Fibroblast of skin of left biceps (primary cell): ENCODE data around the gene KIF21A.
A peak's percentile ranks its signal among the peaks of the same experiment; 100 is the strongest.
"Not testable (repeated sequence)": the region's sequence is repeated elsewhere in the genome, so short reads cannot be mapped to it uniquely, and the experiment has no call there.

Source experiments
- DNase-seq, 2 experiments: peaks; one replicate each; pipeline ENCODE4 v3.0.0-alpha.2; 2013; ENCODE audit warnings: low read depth in 2 of 2

Gene KIF21A

DNA sequence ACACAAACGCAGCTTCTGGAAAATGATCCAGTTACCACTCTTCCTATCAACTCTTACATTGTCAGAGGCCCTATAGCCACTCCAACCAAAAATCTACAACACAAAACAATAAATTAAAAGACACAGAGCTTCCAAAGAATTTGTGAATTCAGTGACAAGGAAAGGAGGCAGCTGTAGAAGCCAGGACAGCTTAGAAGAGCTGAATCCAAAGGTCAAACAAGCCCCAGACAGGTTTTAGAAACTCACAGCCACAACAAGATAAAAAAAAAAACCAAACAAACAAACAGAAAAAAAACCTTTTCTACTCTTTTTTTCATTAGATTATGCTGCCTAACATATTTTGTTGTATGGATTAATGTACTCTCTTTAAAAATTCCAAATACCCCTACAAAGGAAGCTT is 94.4 kb downstream of the KIF21A start:
- DNase-seq, result no peak

- DNase-seq, result no peak
These were observed 98.0 kb downstream of the KIF21A start for GRCh38 chr12:39344926-39345325.

DNA sequence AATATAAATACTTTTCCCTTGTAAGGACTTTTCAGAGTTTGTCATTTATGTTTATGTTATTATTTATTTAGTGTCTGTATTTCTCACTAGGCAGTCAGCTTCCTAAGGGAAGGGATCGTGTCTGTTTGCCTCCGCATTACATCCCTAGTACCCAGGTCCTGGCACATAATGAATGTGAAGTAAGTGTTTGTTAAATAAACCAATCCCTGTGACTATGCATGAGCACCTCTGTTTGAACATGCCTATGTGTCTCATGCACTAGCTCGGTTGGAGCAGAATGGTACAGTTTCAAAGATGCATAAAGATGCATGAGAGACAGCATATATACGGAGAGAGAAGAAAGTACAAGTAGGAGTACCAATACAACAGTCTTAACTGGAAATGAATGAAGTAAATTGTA is 99.3 kb downstream of the KIF21A start:
- DNase-seq, result no peak

DNA sequence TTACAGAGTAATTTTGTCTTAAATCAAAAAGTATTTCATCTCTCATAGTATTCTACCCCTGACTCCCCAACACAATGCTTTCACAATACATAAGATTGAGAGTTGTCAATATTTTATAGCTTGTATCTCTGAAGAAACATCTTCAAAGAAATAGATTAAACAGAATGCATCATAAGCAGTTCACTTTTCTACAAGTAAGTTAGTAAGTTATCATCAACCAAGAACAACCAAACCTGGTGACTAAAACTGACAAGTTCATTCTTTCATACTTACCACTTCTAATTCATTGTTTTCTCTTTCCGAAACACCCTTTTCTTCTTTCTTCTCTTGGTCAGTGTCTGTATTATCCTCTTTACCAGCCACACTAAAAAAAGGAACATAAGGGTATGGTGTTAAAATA is 101.2 kb downstream of the KIF21A start:
- no peak for DNase-seq

DNA sequence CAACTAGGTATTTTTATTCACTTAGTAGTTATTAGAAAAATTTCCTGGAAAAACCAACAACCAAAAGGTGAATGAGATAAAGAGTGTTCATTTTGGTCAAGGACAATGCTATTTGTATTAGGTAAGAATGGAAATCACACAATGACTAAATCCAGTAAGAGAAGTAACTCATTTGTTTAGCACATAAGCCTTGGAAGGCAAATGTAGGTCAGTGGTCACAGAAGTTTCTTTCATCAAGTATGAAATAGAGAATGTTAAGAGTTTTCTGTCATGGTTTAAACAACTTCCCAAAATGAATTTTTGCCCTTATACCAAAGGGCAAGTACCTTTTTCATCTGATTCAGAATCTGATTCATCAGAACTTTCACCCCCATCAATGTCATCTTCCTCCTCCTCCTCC is 101.7 kb downstream of the KIF21A start:
- no peak for DNase-seq

GRCh38 chr12:39332661-39333175 is 110.2 kb downstream of the KIF21A start:
- DNase-seq, result no peak

- no peak for DNase-seq
These were observed 111.2 kb downstream of the KIF21A start for GRCh38 chr12:39331539-39332261.

DNA sequence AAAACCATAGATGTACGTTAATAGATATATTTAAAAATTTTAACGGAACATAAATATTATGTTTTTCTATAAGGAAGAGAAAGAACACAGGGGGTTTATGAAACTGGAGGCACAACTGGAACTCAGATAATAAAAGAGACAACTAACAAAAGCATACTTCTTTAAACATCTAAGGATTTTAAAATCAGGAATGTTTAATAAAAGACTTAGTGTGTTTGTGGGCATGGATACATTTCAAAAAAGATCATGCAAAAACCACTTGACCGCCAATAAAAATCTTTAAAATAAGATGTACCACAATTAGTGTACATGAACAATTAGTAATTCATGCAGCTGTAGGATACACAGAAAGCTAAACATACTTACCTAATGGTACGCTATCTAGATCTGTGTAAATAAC is 113.0 kb downstream of the KIF21A start:
- no peak for DNase-seq

DNA sequence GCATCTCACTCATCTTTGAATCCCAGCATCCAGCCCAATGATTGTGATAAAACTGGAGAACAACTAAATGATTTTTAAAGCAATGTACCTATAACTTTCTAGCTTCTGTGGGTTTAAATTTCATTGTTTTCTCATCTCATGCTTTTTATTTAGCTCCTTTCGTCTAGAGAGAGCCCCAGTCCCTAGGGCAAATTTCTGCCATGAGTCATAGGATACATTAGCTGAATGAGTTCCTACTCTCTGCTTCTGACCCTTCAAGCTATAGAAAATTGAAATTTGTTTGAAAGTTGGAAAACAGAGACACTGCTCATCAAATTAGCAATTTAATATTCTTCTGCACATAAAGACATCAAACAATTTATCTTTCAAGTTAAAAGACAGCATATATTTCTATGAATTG is 113.9 kb downstream of the KIF21A start:
- no peak for DNase-seq

GRCh38 chr12:39327965-39328364 is 115.0 kb downstream of the KIF21A start:
- DNase-seq, result no peak

- no peak for DNase-seq
These were observed 115.4 kb downstream of the KIF21A start for GRCh38 chr12:39327510-39327909.

GRCh38 chr12:39319180-39319579 is 123.7 kb downstream of the KIF21A start:
- no peak for DNase-seq

DNA sequence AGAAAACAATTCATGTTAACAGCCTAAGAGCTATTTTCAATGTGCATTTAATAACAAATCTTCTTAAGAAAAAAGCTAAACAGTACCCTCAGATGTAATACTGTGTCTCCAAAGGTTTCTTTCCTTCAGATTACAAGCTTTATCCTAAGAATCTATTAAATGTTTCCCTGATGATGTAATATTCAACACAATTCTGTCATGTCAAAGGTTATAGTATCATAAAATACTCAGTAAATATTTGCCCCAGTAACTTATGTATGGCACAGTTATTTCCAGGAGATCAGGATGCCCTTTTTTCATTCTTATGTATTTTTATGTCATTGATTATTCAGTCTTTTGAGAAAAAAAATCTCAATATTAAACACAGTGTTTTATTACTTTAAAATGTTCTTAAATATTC is 128.4 kb downstream of the KIF21A start:
- DNase-seq, result no peak

DNA sequence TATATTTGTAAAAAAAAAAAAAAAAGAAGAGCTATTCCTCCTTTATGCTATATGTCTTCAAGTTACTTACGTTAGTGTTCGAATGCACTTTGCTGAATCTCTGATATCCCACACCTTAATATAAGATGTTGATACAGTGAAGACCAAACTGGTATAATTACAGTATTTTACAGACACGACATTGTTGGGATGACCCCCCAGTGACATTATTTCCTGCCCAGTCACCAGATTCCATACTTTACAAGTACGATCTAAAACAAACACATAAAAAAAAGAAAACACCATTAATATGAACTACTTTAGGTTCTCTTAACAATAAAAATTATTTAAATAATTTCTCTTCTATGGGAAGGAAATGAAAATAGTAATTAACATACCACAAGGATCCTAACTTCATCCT is 133.4 kb downstream of the KIF21A start:
- DNase-seq, result no peak

DNA sequence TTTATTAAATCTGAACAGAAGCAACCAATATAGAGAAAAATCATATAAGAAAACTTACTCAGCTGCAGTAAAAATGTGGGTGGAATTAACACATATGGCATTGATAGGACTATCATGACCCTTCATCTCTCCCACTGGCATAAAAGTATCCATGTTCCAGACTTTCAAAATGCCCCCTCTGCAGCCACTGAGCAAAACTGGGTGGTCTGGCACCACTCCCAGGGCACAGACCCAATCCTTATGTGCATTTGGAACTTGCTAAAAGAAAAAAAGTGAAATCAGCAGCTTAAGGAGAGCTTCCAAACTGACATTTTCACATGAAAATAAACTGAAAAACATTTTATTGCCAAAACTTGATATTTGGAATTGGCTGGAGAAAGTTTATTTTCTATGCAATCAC is 141.5 kb downstream of the KIF21A start:
- no peak for DNase-seq

DNA sequence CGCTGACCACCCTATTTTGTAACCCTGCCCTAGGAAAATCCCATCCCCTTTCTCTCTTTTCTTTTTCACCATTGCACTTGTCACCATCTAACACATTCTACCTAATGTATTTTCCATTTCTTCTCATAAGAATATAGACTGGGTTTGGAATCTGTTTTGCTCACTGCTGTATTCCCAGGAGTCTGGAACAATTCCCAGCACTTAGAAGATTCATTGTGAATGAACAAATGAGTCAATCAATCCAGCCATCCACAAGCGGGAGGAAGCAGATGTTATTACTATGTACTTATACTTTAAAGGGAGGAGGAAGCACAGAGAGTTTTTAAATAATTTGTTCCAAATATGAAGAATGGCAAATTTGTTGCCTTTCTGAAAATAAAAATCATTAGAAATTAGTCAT is 142.1 kb downstream of the KIF21A start:
- DNase-seq, result peak; percentile 16 to 20

- no peak for DNase-seq
These were observed 145.0 kb downstream of the KIF21A start for GRCh38 chr12:39297891-39298290.

DNA sequence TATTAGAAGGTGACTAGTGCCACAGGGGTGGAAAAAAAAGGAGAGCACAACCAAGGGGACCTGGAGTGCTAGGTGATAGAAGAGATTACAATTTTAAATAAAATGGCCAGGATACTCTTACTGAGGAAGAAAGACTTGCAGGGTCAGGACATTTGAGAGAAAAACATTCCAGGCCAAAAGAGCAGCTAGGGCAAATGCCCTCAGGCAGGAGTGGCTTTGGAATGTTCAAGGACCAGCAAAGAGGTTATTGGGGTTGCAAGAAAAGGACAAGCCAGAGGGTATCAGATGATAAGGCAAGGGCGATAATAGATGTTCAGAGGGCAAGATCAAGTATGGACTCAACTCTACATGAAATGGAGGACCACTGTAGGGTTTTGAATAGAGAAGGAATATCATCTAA is 146.4 kb downstream of the KIF21A start:
- DNase-seq, result no peak

DNA sequence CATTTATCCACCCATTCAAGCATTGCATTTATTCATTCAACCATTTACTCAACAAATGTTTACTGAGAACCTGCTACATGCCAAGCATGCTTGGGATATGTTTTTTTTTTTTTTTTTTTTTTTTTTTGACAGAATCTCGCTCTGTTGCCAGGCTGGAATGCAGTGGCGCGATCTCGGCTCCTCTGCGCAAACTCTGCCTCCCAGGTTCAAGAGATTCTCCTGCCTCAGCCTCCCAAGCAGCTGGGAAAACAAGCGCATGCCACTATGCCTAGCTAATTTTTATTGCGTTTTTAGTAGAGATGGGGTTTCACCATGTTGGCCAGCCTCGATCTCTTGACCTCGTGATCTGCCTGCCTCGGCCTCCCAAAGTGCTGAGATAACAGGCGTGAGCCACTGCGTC is 147.3 kb downstream of the KIF21A start:
- not testable (repeated sequence) for DNase-seq

DNA sequence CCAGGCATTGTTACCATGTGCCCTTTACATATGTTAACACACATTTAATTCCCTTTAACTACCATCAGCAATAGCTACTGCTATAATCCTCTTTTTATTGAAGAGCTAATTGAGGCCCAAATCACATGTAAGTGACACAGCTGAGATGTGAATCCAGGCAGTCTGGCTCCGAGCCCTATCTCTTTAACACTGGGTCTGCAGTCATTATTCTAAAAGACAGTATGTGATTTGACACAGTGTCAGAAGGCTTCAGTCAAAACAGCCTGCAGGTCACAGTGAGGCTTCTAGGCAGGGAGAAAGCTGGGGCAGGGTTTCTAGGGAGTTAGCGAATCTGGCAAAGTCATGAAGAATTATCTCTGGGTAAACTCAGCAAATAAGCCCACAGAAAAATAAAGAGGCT is 148.2 kb downstream of the KIF21A start:
- DNase-seq, result no peak

DNA sequence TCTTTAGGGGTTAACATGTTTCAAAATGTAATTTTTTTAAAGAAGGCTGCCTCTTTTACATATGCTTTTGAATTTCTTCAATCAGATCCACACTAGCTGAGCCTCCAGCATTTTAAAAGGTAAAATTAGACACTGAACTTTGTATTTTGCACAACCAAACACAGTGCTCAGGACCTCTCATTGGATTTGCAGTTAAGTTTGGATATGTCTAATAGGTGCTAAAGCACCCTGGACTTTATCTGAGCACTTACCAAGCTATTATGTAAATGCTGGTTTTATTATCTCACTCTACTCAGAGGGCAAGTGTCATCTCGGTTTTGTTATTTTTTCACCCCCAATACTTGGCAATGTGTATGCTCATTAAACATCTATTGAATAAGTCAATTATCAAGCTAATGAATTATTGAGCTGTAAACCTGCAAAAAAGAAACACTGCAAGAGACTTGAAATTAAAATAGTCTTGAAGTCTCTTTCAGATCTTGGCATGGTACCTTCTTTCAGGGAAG is 150.7 kb downstream of the KIF21A start:
- no peak for DNase-seq

GRCh38 chr12:39287817-39288216 is 155.1 kb downstream of the KIF21A start:
- DNase-seq, result no peak

- DNase-seq, result no peak
These were observed 155.5 kb downstream of the KIF21A start for GRCh38 chr12:39287409-39287808.

- DNase-seq, result no peak
These were observed 164.5 kb downstream of the KIF21A start for GRCh38 chr12:39278426-39278825.
